H1 (cell line): ENCODE data around the gene SH3PXD2A.

Experiments
- CHD2 ChIP-seq: IDR thresholded peaks from 2 replicates; pipeline ENCODE4 v1.6.1; 2012; ENCODE audit warnings: low read length, improper control_type of control experiment
- JUND ChIP-seq: IDR thresholded peaks from 2 replicates; pipeline ENCODE4 v1.6.1; 2011; ENCODE audit warnings: mild to moderate bottlenecking, improper control_type of control experiment, low read length
- KDM5A ChIP-seq: fragments of 200-600 bp; IDR thresholded peaks from 2 replicates; pipeline ENCODE4 v1.7.1; 2012; ENCODE audit warnings: mild to moderate bottlenecking, low read length, inconsistent platforms, mixed read lengths
- NRF1 ChIP-seq: IDR thresholded peaks from 2 replicates; pipeline ENCODE4 v1.6.1; 2011; ENCODE audit warnings: mild to moderate bottlenecking, low read depth, low read length, improper control_type of control experiment
- SAP30 ChIP-seq: fragments of 300-600 bp; sonication (generic); IDR thresholded peaks from 2 replicates; pipeline ENCODE4 v1.7.1; 2012; ENCODE audit warnings: low read length, moderate library complexity, mild to moderate bottlenecking, inconsistent platforms; ENCODE audit not compliant: insufficient read depth, insufficient replicate concordance
- SIN3A ChIP-seq, 2 experiments: IDR thresholded peaks in 1 of 2; conservative IDR thresholded peaks in 1 of 2; 2 replicates each; pipeline ENCODE4 v1.6.1; 2011 to 2012; ENCODE audit warnings: low read length in 2 of 2, improper control_type of control experiment in 1 of 2, low read depth in 1 of 2, mild to moderate bottlenecking in 1 of 2
- SP1 ChIP-seq: IDR thresholded peaks from 2 replicates; pipeline ENCODE4 v1.6.1; 2011; ENCODE audit warnings: low read depth, low read length
- TF ChIP-seq, protein P1 (sequence below), 3 experiments: IDR thresholded peaks; 1 replicate in 2 of 3; 2 replicates in 1 of 3; pipeline versions ENCODE4 v1.5.1 to v1.6.1; 2011; ENCODE audit warnings: low read length in 3 of 3, mild to moderate bottlenecking in 3 of 3, inconsistent platforms in 2 of 3, low read depth in 1 of 3, moderate library complexity in 1 of 3; ENCODE audit not compliant: insufficient read depth in 1 of 3; ENCODE audit errors: control extremely low read depth in 1 of 3
- TF ChIP-seq, protein P2 (sequence below): IDR thresholded peaks from 2 replicates; pipeline ENCODE4 v1.6.1; 2012; ENCODE audit warnings: inconsistent platforms
- TF ChIP-seq, protein P3 (sequence below): IDR thresholded peaks from 2 replicates; pipeline ENCODE4 v1.6.1; 2011; ENCODE audit warnings: low read length, improper control_type of control experiment

DNA sequence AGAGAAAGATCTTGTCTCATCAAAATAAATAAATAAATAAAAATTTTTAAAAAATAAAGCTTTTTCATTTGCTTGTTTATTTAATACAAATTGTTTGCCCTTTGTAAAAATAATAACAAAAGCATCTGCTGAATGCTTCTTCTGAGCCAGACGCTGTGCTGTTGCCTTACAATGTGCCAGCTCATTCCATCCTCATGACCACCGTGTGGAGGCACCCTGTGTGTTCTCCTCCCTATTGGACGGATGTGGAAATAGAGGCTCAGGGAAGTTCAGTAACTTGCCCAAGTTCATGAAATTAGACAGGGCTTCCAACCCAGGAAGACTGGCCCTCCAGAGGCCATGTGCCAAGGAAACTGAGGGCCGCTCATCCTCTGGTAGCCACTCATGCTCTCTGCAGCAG, 120.6 kb downstream of the SH3PXD2A start:
- TF ChIP-seq, protein P1, sequence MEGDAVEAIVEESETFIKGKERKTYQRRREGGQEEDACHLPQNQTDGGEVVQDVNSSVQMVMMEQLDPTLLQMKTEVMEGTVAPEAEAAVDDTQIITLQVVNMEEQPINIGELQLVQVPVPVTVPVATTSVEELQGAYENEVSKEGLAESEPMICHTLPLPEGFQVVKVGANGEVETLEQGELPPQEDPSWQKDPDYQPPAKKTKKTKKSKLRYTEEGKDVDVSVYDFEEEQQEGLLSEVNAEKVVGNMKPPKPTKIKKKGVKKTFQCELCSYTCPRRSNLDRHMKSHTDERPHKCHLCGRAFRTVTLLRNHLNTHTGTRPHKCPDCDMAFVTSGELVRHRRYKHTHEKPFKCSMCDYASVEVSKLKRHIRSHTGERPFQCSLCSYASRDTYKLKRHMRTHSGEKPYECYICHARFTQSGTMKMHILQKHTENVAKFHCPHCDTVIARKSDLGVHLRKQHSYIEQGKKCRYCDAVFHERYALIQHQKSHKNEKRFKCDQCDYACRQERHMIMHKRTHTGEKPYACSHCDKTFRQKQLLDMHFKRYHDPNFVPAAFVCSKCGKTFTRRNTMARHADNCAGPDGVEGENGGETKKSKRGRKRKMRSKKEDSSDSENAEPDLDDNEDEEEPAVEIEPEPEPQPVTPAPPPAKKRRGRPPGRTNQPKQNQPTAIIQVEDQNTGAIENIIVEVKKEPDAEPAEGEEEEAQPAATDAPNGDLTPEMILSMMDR (IDR thresholded peaks at IDR 0.05; ENCODE audit: control extremely low read depth in 1 of 3, insufficient read depth in 1 of 3, low read depth in 1 of 3, low read length in 3 of 3) = no peak
- TF ChIP-seq SIN3A (conservative IDR thresholded peaks at IDR 0.05 in 1 of 2, IDR thresholded peaks at IDR 0.05 in 1 of 2; ENCODE audit: low read depth in 1 of 2, low read length in 2 of 2) (no peak), CHD2 (no peak), JUND (no peak), KDM5A (no peak), SAP30 (no peak), NRF1 (no peak), SP1 (no peak)
- TF ChIP-seq, protein P2, sequence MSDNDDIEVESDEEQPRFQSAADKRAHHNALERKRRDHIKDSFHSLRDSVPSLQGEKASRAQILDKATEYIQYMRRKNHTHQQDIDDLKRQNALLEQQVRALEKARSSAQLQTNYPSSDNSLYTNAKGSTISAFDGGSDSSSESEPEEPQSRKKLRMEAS = no peak
- TF ChIP-seq, protein P3, sequence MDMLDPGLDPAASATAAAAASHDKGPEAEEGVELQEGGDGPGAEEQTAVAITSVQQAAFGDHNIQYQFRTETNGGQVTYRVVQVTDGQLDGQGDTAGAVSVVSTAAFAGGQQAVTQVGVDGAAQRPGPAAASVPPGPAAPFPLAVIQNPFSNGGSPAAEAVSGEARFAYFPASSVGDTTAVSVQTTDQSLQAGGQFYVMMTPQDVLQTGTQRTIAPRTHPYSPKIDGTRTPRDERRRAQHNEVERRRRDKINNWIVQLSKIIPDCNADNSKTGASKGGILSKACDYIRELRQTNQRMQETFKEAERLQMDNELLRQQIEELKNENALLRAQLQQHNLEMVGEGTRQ = no peak
